HT-29 (cell line): Measurements from ENCODE around the gene GLOD4. TPM values are rescaled to one million over a fixed set of nuclear protein-coding genes. Genes with fewer than 3 reads are reported as not detected.
"Not testable (repeated sequence)": the region's sequence is repeated elsewhere in the genome, so short reads cannot be mapped to it uniquely, and the experiment has no call there.

Experiments
- DNase-seq: peaks from one replicate; pipeline ENCODE4 v3.0.0-alpha.2; 2015; ENCODE audit warnings: low spot score
- total RNA-seq: library from RNA; depleted of rRNA; stranded (reverse); fragments of >200 nt; shearing (Covaris generic); gene quantifications from 2 replicates; pipeline ENCODE4 v1.2.3, GENCODE V29; 2014; rRNA removed

The GLOD4 gene
- total RNA-seq, result 22.8 and 30.5 TPM in 2 replicates

GRCh38 chr17:781805-782731, at the start of gene GLOD4, which contains the start of gene MRM3:
GLOD4 (minus strand) TSS chr17:782280; CDS start chr17:782255, 25 bp downstream.
MRM3 (plus strand) TSS chr17:782353; CDS start chr17:782379, 26 bp downstream.
- DNase-seq, result peak; percentile 80

- DNase-seq, result no peak
Measured at GRCh38 chr17:830950-831349, 48.9 kb upstream of the GLOD4 start.

GRCh38 chr17:830381-830780, 48.3 kb upstream of the GLOD4 start:
- no peak for DNase-seq

GRCh38 chr17:829614-830013, 47.5 kb upstream of the GLOD4 start:
- DNase-seq, result not testable (repeated sequence)

GRCh38 chr17:828761-829160, 46.7 kb upstream of the GLOD4 start:
- DNase-seq, result no peak

- no peak for DNase-seq
Measured at GRCh38 chr17:826778-827177, 44.7 kb upstream of the GLOD4 start.

- DNase-seq, result no peak
Measured at GRCh38 chr17:825216-825615, 43.1 kb upstream of the GLOD4 start.

GRCh38 chr17:824378-824777, 42.3 kb upstream of the GLOD4 start:
- no peak for DNase-seq

GRCh38 chr17:823501-823902, 41.4 kb upstream of the GLOD4 start:
- DNase-seq, result no peak

- DNase-seq, result no peak
Measured at GRCh38 chr17:819251-819650, 37.2 kb upstream of the GLOD4 start.

- no peak for DNase-seq
Measured at GRCh38 chr17:814371-814770, 32.3 kb upstream of the GLOD4 start.

GRCh38 chr17:812638-813204, 30.6 kb upstream of the GLOD4 start:
- no peak for DNase-seq

- DNase-seq, result no peak
Measured at GRCh38 chr17:811051-811784, 29.1 kb upstream of the GLOD4 start.

GRCh38 chr17:807523-808294, 25.6 kb upstream of the GLOD4 start:
- no peak for DNase-seq

GRCh38 chr17:806781-807522, 24.9 kb upstream of the GLOD4 start:
- no peak for DNase-seq

GRCh38 chr17:806346-806745, 24.3 kb upstream of the GLOD4 start:
- no peak for DNase-seq

GRCh38 chr17:805886-806285, 23.8 kb upstream of the GLOD4 start:
- not testable (repeated sequence) for DNase-seq

- DNase-seq, result no peak
Measured at GRCh38 chr17:804541-805435, 22.7 kb upstream of the GLOD4 start.
